HG03103 (cell line): ENCODE data around the gene IL12A.

Source experiments
- ATAC-seq: cut with Tn5 transposase; IDR thresholded peaks from one replicate; pipeline ENCODE4 v1.9.1; 2021; ENCODE audit warnings: low read depth; ENCODE audit not compliant: unreplicated experiment

Gene IL12A

DNA sequence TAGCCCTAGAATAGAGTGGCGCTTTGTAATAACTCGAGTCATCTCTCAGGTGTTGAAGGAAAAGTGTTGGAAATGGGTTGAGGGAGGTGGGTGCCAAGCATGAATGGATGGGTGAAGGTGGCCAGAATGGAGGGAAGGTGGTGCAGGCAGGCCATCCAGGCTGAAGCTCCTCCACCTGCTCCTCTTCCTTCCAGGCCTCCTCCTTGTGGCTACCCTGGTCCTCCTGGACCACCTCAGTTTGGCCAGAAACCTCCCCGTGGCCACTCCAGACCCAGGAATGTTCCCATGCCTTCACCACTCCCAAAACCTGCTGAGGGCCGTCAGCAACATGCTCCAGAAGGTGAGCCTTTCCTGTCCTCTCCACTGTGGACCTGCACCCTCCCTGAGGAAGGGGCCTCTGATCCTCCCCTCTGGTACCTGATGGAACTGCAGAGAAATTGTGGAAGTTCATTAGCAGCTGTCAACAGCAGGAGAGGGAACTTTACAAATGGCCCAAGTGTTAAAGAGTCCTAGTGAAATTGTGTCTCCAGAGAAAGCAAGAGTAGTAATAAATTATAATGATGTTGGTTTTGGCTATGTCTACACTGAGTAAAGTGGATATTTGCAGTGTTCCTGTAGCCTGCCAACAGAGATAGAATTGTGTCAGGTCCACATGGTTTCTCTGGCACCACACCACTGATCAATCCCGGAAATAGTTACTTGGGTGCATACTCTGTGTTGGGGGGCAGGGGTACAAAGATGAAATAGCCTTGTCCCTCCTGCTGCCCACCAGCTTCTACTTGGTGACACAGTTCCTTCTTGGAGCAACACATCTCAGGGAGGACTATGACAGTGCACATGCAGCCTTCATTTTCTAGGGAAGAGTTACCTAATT lies 1.6 kb downstream of the IL12A start:
- no peak for ATAC-seq

DNA sequence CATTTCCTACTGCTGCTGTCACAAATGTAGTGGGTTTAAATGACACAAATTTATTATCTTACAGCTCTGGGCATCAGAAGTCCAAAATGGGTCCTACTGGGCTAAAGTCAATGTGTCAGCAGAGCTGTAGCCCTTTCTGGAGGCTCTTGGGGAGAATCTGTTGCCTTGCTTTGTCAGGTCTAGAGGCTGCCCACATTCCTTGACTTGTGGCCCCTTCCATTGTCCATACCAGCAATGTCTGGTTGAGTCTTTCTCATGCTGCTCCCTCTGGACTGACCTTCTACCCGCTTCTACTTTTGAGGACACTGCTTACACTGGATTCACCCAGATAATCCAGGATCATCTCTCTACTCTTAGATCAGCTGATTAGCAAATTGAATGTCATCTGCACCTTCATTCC lies 3.0 kb downstream of the IL12A start:
- ATAC-seq, result no peak

DNA sequence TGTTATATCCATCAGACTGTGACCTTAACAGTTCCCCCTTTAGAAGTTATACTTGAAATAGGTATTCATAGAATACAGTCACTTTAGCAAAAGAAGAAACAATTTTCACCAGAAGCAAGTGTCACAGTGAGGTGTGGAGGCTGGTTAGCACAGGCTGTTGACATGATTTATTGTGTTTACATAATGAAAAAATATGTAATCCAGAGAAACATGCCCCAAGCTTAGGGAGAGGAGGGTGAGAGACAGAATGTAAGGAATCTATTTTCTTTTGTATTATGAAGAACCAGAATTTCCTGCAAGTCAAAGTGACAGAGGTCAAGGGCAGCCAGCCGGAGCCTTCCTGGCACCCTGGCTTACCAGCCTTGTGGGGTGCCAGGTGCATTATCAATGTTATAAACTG lies 4.0 kb downstream of the IL12A start:
- no peak for ATAC-seq

DNA sequence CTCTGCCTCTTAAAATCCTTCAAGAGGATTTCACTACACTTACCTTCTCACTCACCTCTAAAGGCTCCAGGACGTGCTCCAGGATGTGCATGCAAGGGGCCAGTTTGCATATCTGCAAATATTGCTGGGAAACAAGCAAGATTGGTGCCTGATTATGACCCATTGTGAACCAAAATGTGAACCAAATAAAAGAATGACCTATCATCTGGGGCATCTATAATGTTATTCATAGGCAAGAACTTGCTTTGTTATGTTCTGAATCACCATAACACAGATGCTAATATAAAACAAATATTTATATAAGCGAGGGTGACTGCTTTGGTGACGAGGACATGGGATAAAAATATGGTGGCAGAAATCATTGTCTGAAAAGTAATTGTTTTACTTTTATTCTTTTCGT lies 5.5 kb downstream of the IL12A start:
- ATAC-seq, result no peak

DNA sequence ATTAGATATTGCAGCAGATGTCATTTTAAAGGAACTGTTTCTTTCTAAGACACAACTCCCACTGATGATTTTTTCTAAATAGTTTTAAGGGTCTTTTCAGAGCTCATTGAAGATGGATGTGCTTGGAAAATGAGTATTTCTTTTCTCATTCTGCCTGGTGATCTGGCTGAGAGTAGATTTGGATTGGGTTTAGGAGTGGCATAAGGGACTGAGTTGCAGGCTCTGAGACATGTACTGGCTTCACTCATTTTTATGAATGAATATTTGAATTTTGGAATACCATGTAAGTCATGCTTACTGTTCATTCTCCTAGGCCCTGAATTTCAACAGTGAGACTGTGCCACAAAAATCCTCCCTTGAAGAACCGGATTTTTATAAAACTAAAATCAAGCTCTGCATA lies 6.5 kb downstream of the IL12A start:
- no peak for ATAC-seq

DNA sequence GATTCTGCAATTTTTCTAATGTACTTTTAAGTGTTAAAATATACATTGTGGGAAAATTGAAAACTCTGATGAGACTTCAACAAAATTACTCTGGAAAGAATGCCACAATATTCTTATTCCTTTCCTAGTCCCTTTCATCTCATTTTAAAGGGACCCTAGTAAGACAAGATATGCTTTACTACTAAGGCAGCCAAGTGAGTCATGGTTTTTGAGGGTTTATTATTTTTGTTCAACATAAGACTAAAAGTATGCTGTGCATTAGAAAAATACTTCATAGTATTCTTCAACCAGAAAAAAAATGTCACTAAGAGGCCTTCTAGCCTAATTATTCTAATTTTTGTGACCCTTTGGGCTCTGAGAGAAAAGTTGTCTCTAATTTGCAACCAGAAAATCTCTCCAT lies 7.4 kb downstream of the IL12A start:
- ATAC-seq, result no peak

DNA sequence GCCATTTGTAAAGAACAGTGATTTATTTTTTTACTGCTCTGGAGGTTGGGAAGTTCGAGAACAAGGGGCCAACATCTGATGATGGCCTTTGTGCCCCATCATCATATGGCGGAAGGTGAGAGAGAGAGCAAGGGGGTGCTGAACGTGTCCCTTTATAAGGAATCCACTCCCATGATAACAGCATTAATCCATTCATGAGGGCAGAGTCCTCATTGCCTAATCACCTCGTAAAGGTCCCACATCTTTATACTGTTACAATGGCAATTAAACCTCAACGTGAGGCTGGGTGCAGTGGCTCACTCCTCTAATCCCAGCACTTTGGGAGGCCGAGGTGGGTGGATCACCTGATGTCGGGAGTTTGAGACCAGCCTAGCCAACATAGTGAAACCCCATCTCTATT lies 8.3 kb downstream of the IL12A start:
- ATAC-seq, result no peak

DNA sequence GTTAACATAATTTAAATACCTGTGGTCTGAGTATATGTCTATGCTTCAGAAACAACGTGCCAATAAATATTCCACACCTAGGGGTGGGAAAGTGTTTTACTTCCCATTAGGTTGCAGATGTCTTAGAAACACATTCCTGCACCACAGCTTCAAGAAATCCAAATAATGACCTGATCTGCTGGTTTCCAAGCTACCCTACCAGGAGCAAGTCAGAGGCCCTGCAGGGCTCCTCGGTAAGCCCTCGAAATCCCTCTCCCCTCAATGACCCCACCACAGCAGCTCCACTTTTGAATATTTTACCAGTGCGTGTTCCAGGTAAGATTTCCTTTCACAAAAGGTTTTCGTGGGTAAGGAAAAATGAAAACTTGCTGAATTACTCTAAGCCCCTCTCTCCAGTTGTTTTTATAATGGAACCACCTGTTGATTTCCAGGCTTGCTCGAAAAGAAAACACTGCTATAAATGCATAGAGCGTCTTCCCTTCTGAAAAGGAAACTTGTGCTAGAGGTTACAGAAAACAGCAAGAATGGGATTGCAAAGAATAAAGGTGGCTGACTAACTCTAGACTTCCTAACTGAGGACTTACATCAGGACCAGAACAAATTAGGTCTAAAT lies 12.6 kb downstream of the IL12A start:
- ATAC-seq, result no peak

DNA sequence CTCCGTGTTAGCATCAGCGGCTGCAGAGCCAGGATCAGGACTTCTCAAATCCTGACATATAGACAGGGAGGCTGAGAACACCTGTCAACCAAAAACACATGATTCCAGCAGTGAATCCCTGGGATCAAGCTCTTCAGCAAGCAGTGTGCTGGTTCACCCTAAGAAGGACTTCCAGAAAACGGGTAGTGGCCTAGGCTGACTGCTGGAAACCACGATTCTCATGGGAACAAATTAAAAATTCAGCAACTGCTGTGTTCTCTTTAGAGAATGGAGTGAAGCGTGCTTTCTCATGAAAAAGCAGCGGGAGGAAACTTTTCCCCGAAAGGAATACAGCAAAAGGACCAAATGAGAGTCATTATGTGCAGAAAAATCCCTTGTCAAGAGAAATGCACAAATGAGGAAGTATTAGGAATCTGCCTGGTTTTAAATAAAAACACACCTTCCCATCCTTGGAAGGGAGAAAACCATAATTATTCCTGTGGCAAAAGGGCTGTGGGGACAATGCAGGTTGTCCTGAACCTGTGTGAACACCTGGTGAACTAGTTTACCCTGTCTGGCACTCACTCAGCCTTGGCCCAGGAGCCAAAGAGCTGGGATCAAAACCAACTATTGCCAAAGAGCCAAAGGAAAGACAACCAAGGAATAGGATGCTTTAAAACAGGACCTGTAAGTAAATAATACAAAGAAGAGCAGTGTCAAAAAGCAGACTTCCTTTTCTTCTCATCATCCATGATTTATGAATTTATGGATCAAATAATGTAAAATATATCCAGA lies 13.4 kb downstream of the IL12A start:
- ATAC-seq, result no peak

DNA sequence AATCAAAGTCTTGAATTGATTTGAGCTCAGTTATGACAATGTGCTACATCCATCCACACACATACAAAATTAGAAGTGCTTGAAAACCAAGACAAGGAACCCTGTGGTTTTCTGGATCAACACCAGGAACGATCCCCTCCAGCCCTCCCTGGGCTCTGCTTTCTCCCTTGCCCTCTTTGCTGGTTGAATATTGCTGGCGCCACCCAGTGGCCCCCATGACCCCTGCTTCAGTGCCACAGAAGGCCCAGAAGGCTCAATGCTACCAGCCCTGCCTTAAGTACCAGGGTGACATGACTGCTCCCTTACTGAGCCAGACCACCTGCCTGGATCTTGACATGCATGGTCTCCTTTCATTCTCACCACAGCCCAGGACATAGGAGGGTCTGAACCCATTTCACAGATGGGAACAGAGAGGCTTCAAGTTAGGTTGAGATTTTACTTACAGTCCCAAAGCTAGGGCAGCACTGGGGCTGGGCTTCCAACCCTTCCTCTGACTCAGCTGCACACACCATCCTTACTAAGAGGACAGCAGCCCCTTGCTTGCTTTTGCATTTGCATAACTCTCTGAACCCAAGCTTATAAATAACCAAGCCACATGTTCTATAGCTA lies 15.0 kb downstream of the IL12A start:
- peak; percentile 47 for ATAC-seq

DNA sequence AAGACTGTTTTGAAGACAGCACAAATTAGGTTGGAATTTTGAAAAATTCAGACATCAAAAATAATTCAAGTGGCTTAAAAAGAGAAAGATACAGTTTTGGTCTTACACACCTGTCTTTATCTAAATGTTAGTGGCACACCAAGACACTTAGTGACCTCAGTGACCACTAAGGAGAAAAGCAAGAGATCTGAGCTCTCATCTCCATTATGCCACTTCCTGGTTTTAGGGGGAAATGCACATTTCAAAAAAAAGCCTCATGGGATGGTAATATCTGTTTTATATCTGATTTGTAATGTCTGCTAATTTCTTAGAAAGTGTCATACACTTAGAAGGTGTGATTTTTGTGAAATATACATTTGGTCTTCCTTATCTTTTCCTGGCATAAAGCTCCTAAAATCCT lies 16.4 kb downstream of the IL12A start:
- no peak for ATAC-seq

DNA sequence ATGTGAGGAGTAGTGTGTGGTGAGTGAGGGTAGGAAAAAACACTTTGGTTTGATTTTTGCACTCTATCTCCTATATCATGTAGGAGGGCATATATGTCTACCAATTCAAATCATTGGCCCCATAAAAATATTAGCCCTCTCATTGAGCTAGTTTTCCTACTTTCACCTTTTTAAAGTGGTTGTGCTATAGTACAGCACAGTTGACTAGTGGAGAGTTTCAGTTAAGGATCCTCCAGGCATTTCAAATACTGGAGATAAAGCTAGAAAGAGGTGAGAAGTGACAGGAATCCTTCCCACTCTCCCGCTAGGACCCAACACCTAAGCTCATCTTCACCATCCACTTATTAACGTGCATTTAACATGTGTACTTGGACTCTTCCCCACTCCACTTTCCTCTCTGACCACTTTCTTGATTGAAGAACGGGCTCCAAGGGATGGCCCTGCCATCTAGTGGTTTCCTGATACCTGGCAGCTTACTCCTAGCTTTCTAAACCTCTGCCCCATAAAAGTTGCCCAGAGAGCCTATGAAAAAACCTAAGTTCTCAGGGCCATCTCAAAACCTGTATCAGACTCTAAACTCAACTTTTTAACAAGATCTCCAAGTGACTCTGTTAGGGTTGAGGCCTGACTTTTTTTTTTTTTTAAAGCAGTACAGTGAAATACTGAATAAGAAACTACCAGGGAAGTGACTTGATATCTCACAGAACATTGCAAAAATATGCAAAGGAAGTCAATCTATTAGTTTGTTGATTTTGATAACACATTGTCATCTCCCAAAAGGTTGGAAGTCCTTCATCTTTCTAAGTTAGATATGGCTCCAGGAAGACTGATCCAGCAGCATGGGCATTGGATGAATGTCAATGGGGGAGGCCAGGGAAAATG lies 17.9 kb downstream of the IL12A start:
- peak; percentile 42 for ATAC-seq

DNA sequence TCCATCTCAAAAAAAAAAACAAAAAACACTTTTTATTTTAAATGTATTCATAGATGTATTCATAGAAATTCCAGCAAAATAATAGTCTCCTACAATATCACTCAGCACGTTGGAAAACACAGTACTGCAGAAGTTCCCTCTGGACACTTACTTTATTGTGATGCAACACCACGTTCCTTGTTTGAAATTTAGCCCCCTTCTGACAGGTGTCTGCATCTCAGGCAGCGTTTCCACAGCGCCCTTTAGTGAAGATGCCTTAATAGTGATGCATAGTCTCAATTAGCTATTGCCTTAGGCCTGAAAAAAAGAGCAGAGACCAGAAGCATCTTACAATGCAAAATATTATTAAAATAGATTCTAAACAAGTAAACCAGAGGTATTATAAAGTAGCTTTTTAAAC lies 20.3 kb downstream of the IL12A start:
- no peak for ATAC-seq

DNA sequence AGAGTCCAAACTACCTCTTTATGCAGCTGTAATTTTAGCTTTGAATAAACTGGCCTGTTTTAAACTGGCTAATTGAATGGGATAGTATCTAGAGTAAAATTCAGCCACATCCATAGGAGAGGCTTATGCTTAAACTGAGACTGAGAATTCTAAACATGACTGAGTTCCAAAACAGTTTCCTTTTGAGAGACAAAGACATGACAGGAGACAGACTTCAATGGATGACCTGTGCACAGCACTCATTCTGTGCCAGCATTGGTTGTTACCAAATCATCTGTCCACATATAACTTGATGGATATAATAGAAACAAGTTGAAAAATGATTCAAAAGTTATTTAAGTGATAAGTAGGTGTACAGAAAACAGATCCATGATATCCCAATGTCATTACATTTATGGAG lies 20.9 kb downstream of the IL12A start:
- no peak for ATAC-seq

DNA sequence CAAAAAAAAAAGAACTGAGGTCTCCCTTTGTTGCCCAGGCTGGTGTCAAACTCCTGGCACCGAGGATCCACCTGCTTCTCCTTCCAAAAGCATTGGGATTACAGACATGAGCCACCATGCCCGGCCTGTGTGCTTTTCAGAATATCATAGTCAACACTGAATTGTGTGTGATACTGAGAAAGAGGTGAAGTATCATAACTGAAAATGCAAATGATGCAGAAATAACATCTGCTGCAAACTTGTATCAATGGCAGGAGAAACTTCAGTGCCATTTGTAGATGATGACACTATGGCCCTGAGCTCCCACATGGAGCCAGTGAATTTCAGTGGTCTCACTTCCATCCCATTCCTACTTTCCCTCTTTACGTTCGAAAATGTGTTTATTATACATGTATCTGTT lies 21.9 kb downstream of the IL12A start:
- ATAC-seq, result peak; percentile 54

DNA sequence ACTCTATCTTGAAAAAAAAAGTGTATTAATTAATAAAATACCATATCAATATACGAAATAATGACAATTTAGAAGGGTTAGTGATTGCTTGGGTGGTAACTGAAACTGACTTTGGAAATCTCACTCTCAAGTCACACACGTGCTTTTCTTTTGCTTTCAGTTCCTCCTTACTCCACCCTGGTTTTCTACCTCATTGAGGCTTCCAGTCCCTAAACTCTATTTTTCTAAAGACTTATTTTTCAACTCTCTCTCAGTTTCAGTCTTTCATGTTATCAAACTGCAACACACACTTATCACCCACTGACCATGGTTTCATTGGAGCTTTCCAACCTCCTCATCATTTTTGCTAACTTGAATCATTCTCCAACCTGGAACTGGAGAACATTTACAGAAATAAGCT lies 23.5 kb downstream of the IL12A start:
- peak; percentile 73 for ATAC-seq

DNA sequence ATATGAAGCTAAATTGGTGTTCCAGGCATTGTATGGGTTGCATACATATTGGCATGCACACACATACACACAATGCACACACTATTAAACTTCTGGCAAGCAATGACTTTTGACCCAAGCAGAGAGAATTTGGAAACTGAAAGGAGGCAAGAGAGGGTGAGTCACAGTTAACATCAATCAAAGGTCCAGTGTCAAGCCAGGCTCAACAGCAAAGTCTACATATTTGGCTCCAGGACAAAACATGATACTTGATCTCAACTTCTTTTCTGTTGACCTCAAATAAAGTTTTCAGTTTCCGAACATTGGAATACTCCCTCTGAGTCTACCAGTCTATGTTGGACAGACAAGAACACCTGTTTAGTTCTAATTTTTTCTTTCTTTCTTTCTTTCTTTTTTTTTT lies 28.3 kb downstream of the IL12A start:
- ATAC-seq, result no peak

DNA sequence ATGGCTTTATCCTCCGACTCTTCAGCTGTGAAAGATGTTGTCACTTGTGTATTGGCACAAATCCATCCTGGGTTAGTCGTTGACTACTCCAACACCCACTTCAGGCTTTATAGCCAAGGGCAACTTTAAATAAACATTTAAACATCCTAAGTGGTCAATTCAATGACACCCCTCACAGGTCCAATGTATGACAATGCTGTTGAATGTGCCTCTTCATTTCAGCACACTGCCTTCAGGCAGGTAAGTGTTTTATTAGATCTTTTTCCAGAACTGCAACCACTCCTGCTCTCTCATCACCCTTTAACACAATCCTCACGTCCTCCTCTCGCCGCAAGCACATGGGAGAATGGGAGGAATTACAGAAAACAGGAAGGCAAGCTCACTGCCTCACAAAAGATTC lies 30.3 kb downstream of the IL12A start:
- ATAC-seq, result no peak

DNA sequence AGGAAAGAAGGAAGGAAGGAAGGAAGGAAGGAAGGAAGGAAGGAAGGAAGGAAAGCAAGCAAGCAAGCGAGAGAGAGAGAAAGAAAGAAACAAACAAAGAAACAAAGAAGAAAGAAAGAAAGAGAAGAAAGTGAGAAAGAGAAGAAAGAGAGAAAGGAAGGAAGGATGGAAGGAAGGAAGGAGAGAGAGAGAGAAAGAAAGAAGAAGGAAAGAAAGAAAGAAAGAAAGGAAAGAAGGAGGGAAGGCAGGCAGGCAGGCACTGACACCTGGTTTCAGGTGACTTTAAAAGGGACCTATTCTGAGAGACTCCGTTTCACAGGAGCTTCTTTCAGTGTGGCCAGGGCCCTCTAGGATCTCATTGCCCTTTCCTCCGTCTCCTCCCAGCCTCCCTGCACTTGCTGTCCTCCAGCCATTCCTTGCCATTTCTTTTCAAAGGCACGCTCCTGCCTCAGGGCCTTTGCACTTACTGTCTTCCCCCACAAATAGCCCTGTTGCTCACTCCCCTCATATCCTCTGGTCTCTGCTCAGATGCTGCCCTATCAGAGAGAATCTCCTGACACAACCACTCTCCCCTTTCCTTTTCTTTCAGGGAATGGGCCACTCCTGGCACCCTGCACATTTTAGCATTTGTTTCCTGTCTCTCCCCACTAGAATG lies 31.5 kb downstream of the IL12A start:
- ATAC-seq, result no peak

DNA sequence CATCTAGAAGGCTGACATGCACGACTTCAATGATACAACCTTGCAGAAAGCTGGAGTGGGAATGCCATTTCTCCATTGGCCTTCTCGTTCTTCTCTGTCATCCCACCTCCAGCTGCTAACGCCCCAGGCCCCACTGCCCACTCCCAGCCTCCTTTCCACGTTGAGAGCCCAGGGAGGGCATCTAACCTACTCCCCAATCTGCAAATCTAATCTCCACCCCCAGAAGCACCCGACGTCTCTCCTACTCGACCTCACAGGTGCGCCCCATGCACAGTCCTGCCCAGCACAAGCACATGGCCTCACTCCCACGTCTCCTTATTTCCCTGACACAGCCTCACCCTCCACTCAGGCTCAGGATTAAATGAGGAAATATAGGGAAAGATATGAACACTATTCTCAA lies 33.4 kb downstream of the IL12A start:
- no peak for ATAC-seq
